Suprapubic skin (tissue), 4 donors: ENCODE measurements around the gene PRR5. TPM values are rescaled to one million over a fixed set of nuclear protein-coding genes. Genes with fewer than 3 reads are reported as not detected.

Experiments
- DNase-seq, 2 donors: peaks; one replicate each; pipeline ENCODE4 v3.0.0-alpha.2; 2019; ENCODE audit warnings: low spot score in 2 of 2
- H3K27ac ChIP-seq: fragments of 200-600 bp; sonication (generic); one replicate; pipeline ENCODE4 v1.5.1; 2019
- H3K27me3 ChIP-seq: fragments of 200-600 bp; sonication (generic); one replicate; pipeline ENCODE4 v1.5.1; 2019
- H3K36me3 ChIP-seq: fragments of 200-600 bp; sonication (generic); one replicate; pipeline ENCODE4 v1.5.1; 2019
- H3K4me1 ChIP-seq: fragments of 200-600 bp; sonication (generic); one replicate; pipeline ENCODE4 v1.5.1; 2019
- H3K4me3 ChIP-seq: fragments of 200-600 bp; sonication (generic); one replicate; pipeline ENCODE4 v1.5.1; 2019; ENCODE audit warnings: mild to moderate bottlenecking
- H3K9me3 ChIP-seq: fragments of 200-600 bp; sonication (generic); one replicate; pipeline ENCODE4 v1.5.1; 2019
- CTCF ChIP-seq, 2 donors: fragments of 200-600 bp in 1 of 2; fragments of 450-650 bp in 1 of 2; sonication (generic) in 1 of 2; IDR thresholded peaks; one replicate each; pipeline ENCODE4 v1.5.1; 2016 to 2019; ENCODE audit warnings: antibody characterized with exemption in 2 of 2, mild to moderate bottlenecking in 1 of 2, moderate library complexity in 1 of 2
- EP300 ChIP-seq: sonication (generic); formaldehyde crosslinking; IDR thresholded peaks from one replicate; pipeline ENCODE4 v1.6.1; 2017; ENCODE audit warnings: antibody characterized with exemption
- POLR2A ChIP-seq, 2 donors: fragments of 450-650 bp; IDR thresholded peaks; one replicate each; pipeline ENCODE4 v1.6.1; 2017; ENCODE audit warnings: antibody characterized with exemption in 2 of 2, mild to moderate bottlenecking in 2 of 2, moderate library complexity in 2 of 2
- POLR2AphosphoS5 ChIP-seq, 3 donors: sonication (generic); formaldehyde crosslinking; IDR thresholded peaks; one replicate each; pipeline ENCODE4 v1.6.1; 2017; ENCODE audit warnings: antibody characterized with exemption in 3 of 3
- WGBS: methylation state at CpG from one replicate; pipeline ENCODE4 v1.1.5; 2018; 5-methylcytosine and 5-hydroxymethylcytosine counted together
- total RNA-seq, 4 donors: library from RNA; depleted of rRNA; stranded (reverse); fragments of >200 nt; gene quantifications; one replicate each; pipeline ENCODE4 v1.1.0, GENCODE V29; 2016

PRR5 gene
- total RNA-seq, 4 donors from 2014 or later: 14.9 to 25.0 (median 20.4) TPM

GRCh38 chr22:44727148-44727547 is 25.1 kb downstream of the PRR5 start:
- WGBS: 95% methylated on average over 17 of the region's 21 CpGs

GRCh38 chr22:44727709-44728108 is 25.7 kb downstream of the PRR5 start:
- DNase-seq: no peak
- Histone ChIP-seq H3K27ac (no peak overlapping the region), H3K9me3 (no peaks in the 10 kb centered on the region), H3K27me3 (no peaks in the 10 kb centered on the region), H3K4me3 (no peak overlapping the region), H3K36me3 (peaks cover 19% of the 10 kb centered on the region), H3K4me1 (peaks cover 9% of the 10 kb centered on the region)
- WGBS: no CpG with 5 or more reads among the region's 13 CpGs
- no peak for TF ChIP-seq POLR2AphosphoS5 (IDR thresholded peaks at IDR 0.05)
- TF ChIP-seq POLR2A (IDR thresholded peaks at IDR 0.05): no peak
- TF ChIP-seq EP300: no peak
- no peak for TF ChIP-seq CTCF (IDR thresholded peaks at IDR 0.05)

More at GRCh38 chr22:44727148-44727547, 25.1 kb downstream of the PRR5 start:
- DNase-seq: no peak
- Histone ChIP-seq H3K36me3 (peaks cover 21% of the 10 kb centered on the region), H3K27me3 (no peaks in the 10 kb centered on the region), H3K4me1 (peaks cover 9% of the 10 kb centered on the region), H3K4me3 (no peak overlapping the region), H3K9me3 (no peaks in the 10 kb centered on the region), H3K27ac (no peak overlapping the region)
- no peak for TF ChIP-seq POLR2AphosphoS5 (IDR thresholded peaks at IDR 0.05)
- TF ChIP-seq CTCF (IDR thresholded peaks at IDR 0.05): no peak
- no peak for TF ChIP-seq POLR2A (IDR thresholded peaks at IDR 0.05)
- TF ChIP-seq EP300: no peak

- Histone ChIP-seq H3K4me3 (no peak overlapping the region), H3K4me1 (peaks cover 9% of the 10 kb centered on the region), H3K9me3 (no peaks in the 10 kb centered on the region), H3K36me3 (peaks cover 19% of the 10 kb centered on the region), H3K27me3 (no peaks in the 10 kb centered on the region), H3K27ac (no peak overlapping the region)
- DNase-seq: no peak
- WGBS: 75% methylated on average over 14 of the region's 21 CpGs
- TF ChIP-seq CTCF (IDR thresholded peaks at IDR 0.05) (no peak), POLR2A (IDR thresholded peaks at IDR 0.05) (no peak), EP300 (no peak)
Observed at GRCh38 chr22:44728761-44729324, 26.8 kb downstream of the PRR5 start.

GRCh38 chr22:44729391-44730021 is 27.5 kb downstream of the PRR5 start:
- 68% methylated on average over 18 of the region's 39 CpGs for WGBS
- Histone ChIP-seq H3K27me3 (no peaks in the 10 kb centered on the region), H3K27ac (no peak overlapping the region), H3K4me3 (no peak overlapping the region), H3K9me3 (no peaks in the 10 kb centered on the region), H3K4me1 (peaks cover 9% of the 10 kb centered on the region), H3K36me3 (peaks cover 19% of the 10 kb centered on the region)
- TF ChIP-seq EP300: no peak
- TF ChIP-seq POLR2A (IDR thresholded peaks at IDR 0.05): no peak
- no peak for TF ChIP-seq POLR2AphosphoS5 (IDR thresholded peaks at IDR 0.05)
- peak in 1 of 2 donors; percentile 16 for TF ChIP-seq CTCF (IDR thresholded peaks at IDR 0.05)
- DNase-seq: no peak

GRCh38 chr22:44730022-44730393 is 28.0 kb downstream of the PRR5 start:
- H3K4me3 ChIP-seq: no peak overlapping the region
- no peaks in the 10 kb centered on the region for H3K9me3 ChIP-seq
- WGBS: 82% methylated on average over 10 of the region's 14 CpGs
- H3K27ac ChIP-seq: no peak overlapping the region
- TF ChIP-seq POLR2A (IDR thresholded peaks at IDR 0.05) (no peak), CTCF (IDR thresholded peaks at IDR 0.05) (no peak), POLR2AphosphoS5 (IDR thresholded peaks at IDR 0.05) (no peak), EP300 (no peak)
- H3K4me1 ChIP-seq: peaks cover 9% of the 10 kb centered on the region
- no peak for DNase-seq
- H3K36me3 ChIP-seq: peaks cover 16% of the 10 kb centered on the region
- H3K27me3 ChIP-seq: no peaks in the 10 kb centered on the region
